OCI-LY1 (cell line): ENCODE data around the gene ARAP1.

Experiments used
- CTCF ChIP-seq: fragments of 200-600 bp; sonication (generic), shearing (Covaris generic); IDR thresholded peaks from 2 replicates; pipeline ENCODE4 v1.5.1; 2017; ENCODE audit warnings: mild to moderate bottlenecking, antibody characterized with exemption, low read length, moderate library complexity, mixed read lengths
- EZH2 ChIP-seq: fragments of 200-600 bp; sonication (generic), shearing (Covaris generic); IDR thresholded peaks from 2 replicates; pipeline ENCODE4 v1.8.0; 2017; ENCODE audit warnings: borderline replicate concordance, mixed run types, mild to moderate bottlenecking, antibody characterized with exemption, low read length, moderate library complexity, mixed read lengths

DNA sequence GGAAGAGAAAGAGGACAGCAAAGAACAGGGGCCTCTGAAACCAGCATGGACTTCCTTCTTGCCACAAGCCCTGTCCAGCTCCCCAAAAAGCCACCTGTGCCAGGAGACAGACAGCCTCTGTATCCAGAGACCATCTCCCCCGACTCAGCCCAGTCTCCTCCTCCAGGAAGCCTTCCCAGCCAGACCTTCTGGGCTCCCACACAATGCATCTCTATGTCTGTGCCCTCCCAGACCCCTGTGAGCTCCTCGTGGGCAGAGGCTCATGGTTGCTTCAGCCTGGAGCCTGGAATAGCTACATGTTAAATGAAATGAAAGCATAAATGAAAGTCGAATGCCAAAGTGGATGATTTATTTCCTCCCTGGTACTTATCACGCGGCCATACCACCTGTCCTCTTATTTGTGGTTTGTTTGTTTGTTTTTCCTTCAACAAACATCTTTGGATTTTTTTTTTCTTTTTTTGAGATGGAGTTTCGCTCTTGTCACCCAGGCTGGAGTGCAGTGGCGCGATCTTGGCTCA is 7.3 kb upstream of the ARAP1 start:
- TF ChIP-seq EZH2 (no peak), CTCF (no peak)
